ENCODE results near the gene PSMG4. TPM values are rescaled to one million over a fixed set of nuclear protein-coding genes. Genes with fewer than 3 reads are reported as not detected.

PSMG4 gene
- total RNA-seq, 3 donors from 2014 or later (not counting 1 experiment from before 2014, with no cell fraction given), result 8.3 to 15.3 (median 11.3) TPM

DNA sequence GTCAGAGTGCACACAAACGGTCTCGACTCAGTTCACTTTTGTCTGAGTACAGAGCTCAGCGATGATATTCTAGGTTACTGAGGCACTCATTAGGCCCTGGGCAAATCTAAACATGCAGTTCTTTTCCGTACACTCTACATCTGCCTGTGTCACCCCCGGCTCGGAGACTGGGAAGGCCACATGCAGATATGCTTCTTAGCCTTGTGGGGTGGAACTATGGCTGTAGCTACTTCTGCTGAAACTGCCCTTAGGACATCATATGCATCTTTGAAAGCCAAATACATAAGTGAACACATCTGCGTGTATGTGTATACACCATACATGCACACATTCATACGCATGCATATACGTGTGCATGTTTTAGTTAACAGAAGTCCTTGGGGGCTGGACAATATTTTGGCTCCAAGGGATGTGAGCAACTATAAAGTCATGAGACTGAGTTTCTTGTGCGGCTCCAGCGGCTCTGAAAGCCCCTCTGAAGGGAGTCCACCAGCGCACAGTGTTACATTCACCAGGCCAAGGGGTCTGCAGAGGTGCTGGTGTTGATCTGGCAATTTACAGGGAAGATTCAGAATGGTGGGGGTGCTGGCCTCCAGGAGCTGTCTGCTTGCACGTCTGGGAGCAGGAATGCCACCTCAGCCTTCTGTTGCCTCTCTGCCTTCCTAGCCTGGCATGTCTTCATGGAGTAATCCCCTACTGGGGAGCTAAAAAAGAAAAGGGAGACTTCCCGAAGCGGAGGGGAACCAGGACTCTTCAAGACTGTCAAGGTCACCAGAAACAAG is 31.6 kb downstream of the PSMG4 start:
- H3K36me3 Mint-ChIP-seq, result no peaks in the 10 kb centered on the region
- H3K4me1 ChIP-seq (ENCODE audit: control insufficient read depth, insufficient read depth, low read length), result no peaks in the 10 kb centered on the region
- TF ChIP-seq, protein P1, sequence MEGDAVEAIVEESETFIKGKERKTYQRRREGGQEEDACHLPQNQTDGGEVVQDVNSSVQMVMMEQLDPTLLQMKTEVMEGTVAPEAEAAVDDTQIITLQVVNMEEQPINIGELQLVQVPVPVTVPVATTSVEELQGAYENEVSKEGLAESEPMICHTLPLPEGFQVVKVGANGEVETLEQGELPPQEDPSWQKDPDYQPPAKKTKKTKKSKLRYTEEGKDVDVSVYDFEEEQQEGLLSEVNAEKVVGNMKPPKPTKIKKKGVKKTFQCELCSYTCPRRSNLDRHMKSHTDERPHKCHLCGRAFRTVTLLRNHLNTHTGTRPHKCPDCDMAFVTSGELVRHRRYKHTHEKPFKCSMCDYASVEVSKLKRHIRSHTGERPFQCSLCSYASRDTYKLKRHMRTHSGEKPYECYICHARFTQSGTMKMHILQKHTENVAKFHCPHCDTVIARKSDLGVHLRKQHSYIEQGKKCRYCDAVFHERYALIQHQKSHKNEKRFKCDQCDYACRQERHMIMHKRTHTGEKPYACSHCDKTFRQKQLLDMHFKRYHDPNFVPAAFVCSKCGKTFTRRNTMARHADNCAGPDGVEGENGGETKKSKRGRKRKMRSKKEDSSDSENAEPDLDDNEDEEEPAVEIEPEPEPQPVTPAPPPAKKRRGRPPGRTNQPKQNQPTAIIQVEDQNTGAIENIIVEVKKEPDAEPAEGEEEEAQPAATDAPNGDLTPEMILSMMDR (IDR thresholded peaks at IDR 0.05), result no peak
- H3K27ac ChIP-seq (ENCODE audit: low read length), result no peak overlapping the region
- H3K27me3 Mint-ChIP-seq (ENCODE audit: low read depth in 2 of 2), result peaks cover 4 to 10% of the 10 kb centered on the region in 2 donors
- WGBS (ENCODE audit: insufficient coverage), result 90% methylated on average over 15 of the region's 15 CpGs
- no peaks in the 10 kb centered on the region for H3K9me3 ChIP-seq (ENCODE audit: control insufficient read depth, insufficient read depth, low read length)
- H3K4me3 Mint-ChIP-seq, result no peak overlapping the region
- H3K4me1 Mint-ChIP-seq, result no peaks in the 10 kb centered on the region
- no peaks in the 10 kb centered on the region for H3K36me3 ChIP-seq (ENCODE audit: control insufficient read depth, insufficient read depth, low read length)
- no peak for DNase-seq
- intact Hi-C loops (cut with micrococcal nuclease), result no loop called here
- no peaks in the 10 kb centered on the region for H3K27me3 ChIP-seq (ENCODE audit: control insufficient read depth, insufficient read depth, low read length)
- H3K27ac Mint-ChIP-seq, result no peak overlapping the region
- no peak overlapping the region for H3K4me3 ChIP-seq (ENCODE audit: low read length)
- H3K9me3 Mint-ChIP-seq, result no peaks in the 10 kb centered on the region
- no peak for ATAC-seq

GRCh38 chr6:3290931-3291211 is 32.1 kb downstream of the PSMG4 start:
- 92% methylated on average over 11 of the region's 11 CpGs for WGBS (ENCODE audit: insufficient coverage)

GRCh38 chr6:3291346-3291745 is 32.6 kb downstream of the PSMG4 start:
- H3K36me3 ChIP-seq (ENCODE audit: control insufficient read depth, insufficient read depth, low read length), result no peaks in the 10 kb centered on the region
- DNase-seq (no peak), ATAC-seq (no peak)
- Mint-ChIP-seq H3K27ac (no peak overlapping the region), H3K27me3 (ENCODE audit: low read depth in 2 of 2) (peaks cover 4 to 10% of the 10 kb centered on the region in 2 donors), H3K4me3 (no peak overlapping the region), H3K9me3 (no peaks in the 10 kb centered on the region), H3K36me3 (no peaks in the 10 kb centered on the region), H3K4me1 (no peaks in the 10 kb centered on the region)
- no peaks in the 10 kb centered on the region for H3K4me1 ChIP-seq (ENCODE audit: control insufficient read depth, insufficient read depth, low read length)
- no peaks in the 10 kb centered on the region for H3K27me3 ChIP-seq (ENCODE audit: control insufficient read depth, insufficient read depth, low read length)
- H3K9me3 ChIP-seq (ENCODE audit: control insufficient read depth, insufficient read depth, low read length), result no peaks in the 10 kb centered on the region
- intact Hi-C loops (cut with micrococcal nuclease), result no loop called here
- TF ChIP-seq, protein P1 (IDR thresholded peaks at IDR 0.05), result no peak
- no peak overlapping the region for H3K4me3 ChIP-seq (ENCODE audit: low read length)
- H3K27ac ChIP-seq (ENCODE audit: low read length), result no peak overlapping the region
- WGBS (ENCODE audit: insufficient coverage), result 88% methylated on average over 4 of the region's 4 CpGs

More at GRCh38 chr6:3290931-3291211, 32.1 kb downstream of the PSMG4 start:
- H3K36me3 Mint-ChIP-seq, result no peaks in the 10 kb centered on the region
- no peak overlapping the region for H3K27ac ChIP-seq (ENCODE audit: low read length)
- H3K27me3 Mint-ChIP-seq (ENCODE audit: low read depth in 2 of 2), result peaks cover 4 to 10% of the 10 kb centered on the region in 2 donors
- no peaks in the 10 kb centered on the region for H3K4me1 ChIP-seq (ENCODE audit: control insufficient read depth, insufficient read depth, low read length)
- ATAC-seq (no peak), DNase-seq (no peak)
- no peaks in the 10 kb centered on the region for H3K9me3 Mint-ChIP-seq
- H3K9me3 ChIP-seq (ENCODE audit: control insufficient read depth, insufficient read depth, low read length), result no peaks in the 10 kb centered on the region
- TF ChIP-seq, protein P1 (IDR thresholded peaks at IDR 0.05), result no peak
- no peaks in the 10 kb centered on the region for H3K36me3 ChIP-seq (ENCODE audit: control insufficient read depth, insufficient read depth, low read length)
- H3K27me3 ChIP-seq (ENCODE audit: control insufficient read depth, insufficient read depth, low read length), result no peaks in the 10 kb centered on the region
- intact Hi-C loops (cut with micrococcal nuclease), result no loop called here
- H3K4me3 Mint-ChIP-seq, result no peak overlapping the region
- no peaks in the 10 kb centered on the region for H3K4me1 Mint-ChIP-seq
- H3K27ac Mint-ChIP-seq, result no peak overlapping the region
- H3K4me3 ChIP-seq (ENCODE audit: low read length), result no peak overlapping the region

DNA sequence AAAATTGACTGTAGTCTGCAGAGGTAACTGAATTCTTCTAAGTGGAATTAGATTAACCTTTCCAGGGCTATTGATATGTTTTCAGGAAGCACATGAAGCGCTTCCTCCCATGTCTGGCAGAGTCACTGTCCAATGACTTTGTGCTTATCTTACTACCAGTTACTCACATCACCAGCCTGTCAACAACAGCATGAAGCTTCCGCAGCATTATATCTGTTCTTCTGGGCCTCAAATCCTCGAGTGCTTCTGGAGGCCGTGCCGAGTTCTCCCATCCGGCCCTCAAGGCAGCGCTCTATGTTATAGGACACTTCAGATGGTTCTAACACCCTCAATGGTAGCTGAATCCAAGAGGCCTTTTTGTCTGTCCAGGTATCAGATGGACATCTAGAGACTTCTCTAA is 33.2 kb downstream of the PSMG4 start:
- Histone ChIP-seq H3K27me3 (ENCODE audit: control insufficient read depth, insufficient read depth, low read length) (no peaks in the 10 kb centered on the region), H3K4me1 (ENCODE audit: control insufficient read depth, insufficient read depth, low read length) (no peaks in the 10 kb centered on the region), H3K4me3 (ENCODE audit: low read length) (no peak overlapping the region), H3K9me3 (ENCODE audit: control insufficient read depth, insufficient read depth, low read length) (no peaks in the 10 kb centered on the region), H3K27ac (ENCODE audit: low read length) (no peak overlapping the region), H3K36me3 (ENCODE audit: control insufficient read depth, insufficient read depth, low read length) (no peaks in the 10 kb centered on the region)
- no peaks in the 10 kb centered on the region for H3K4me1 Mint-ChIP-seq
- ATAC-seq, result no peak
- H3K36me3 Mint-ChIP-seq, result no peaks in the 10 kb centered on the region
- intact Hi-C loops (cut with micrococcal nuclease), result no loop called here
- peaks cover 4 to 10% of the 10 kb centered on the region in 2 donors for H3K27me3 Mint-ChIP-seq (ENCODE audit: low read depth in 2 of 2)
- H3K9me3 Mint-ChIP-seq, result no peaks in the 10 kb centered on the region
- no peak for DNase-seq
- H3K27ac Mint-ChIP-seq, result no peak overlapping the region
- TF ChIP-seq, protein P1 (IDR thresholded peaks at IDR 0.05), result no peak
- WGBS (ENCODE audit: insufficient coverage), result 99% methylated on average over 7 of the region's 7 CpGs
- no peak overlapping the region for H3K4me3 Mint-ChIP-seq
